NB4 (cell line): ENCODE measurements around the gene TNFSF10.
A peak's percentile ranks its signal among the peaks of the same experiment; 100 is the strongest.

Source experiments
- DNase-seq: peaks from one replicate; pipeline ENCODE4 v3.0.0; 2010; ENCODE audit warnings: low read depth
- H3K4me3 ChIP-seq: one replicate; pipeline ENCODE4 v1.5.1; 2011; ENCODE audit warnings: mild to moderate bottlenecking, low read depth, low read length, moderate library complexity
- MYC ChIP-seq: IDR thresholded peaks from 2 replicates; pipeline ENCODE4 v1.6.1; 2011; ENCODE audit warnings: low read depth, low read length
- POLR2A ChIP-seq: IDR thresholded peaks from 2 replicates; pipeline ENCODE4 v1.6.1; 2011; ENCODE audit warnings: mild to moderate bottlenecking; ENCODE audit not compliant: insufficient read length; ENCODE audit errors: extremely low read depth
- TF ChIP-seq, protein P1 (sequence below): IDR thresholded peaks from 2 replicates; pipeline ENCODE4 v1.6.1; 2011; ENCODE audit warnings: low read depth, low read length
- TF ChIP-seq, protein P2 (sequence below): IDR thresholded peaks from one replicate; pipeline ENCODE4 v1.5.1; 2012; ENCODE audit warnings: low read depth, low read length

Gene TNFSF10

DNA sequence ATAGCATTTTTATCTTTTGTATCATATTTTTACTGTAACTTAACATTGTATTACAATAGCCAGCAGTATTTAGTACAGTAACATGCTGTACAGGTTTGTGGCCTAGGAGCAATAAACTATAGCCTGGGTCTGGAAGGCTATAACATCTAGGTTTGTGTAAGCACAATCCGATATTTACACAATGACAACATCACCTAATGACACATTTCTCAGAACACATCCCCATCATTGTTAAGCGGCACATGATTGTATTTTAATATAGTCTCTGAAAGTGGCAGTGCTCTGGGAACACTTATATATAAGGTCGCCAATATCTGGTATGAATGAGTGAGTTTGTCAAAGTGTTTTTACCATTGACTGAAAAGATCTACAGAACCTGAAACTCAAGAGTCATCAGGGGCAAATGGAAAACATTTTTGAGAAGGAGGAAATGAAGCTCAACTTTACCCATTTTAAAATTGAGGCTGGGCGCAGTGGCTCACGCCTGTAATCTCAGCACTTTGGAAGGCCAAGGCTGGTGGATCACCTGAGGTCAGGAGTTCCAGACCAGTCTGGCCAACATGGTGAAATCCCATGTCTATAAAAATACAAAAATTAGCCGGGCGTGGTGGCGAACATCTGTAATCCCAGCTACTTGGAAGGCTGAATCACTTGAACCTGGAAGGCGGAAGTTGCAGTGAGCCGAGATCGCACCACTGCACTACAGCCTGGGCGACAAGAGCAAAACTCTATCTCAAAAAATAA is 38.8 kb upstream of the TNFSF10 start:
- H3K4me3 ChIP-seq, result no peak overlapping the region
- no peak for DNase-seq
- TF ChIP-seq, protein P1, sequence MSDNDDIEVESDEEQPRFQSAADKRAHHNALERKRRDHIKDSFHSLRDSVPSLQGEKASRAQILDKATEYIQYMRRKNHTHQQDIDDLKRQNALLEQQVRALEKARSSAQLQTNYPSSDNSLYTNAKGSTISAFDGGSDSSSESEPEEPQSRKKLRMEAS, result no peak
- TF ChIP-seq POLR2A (no peak), MYC (no peak)
- TF ChIP-seq, protein P2, sequence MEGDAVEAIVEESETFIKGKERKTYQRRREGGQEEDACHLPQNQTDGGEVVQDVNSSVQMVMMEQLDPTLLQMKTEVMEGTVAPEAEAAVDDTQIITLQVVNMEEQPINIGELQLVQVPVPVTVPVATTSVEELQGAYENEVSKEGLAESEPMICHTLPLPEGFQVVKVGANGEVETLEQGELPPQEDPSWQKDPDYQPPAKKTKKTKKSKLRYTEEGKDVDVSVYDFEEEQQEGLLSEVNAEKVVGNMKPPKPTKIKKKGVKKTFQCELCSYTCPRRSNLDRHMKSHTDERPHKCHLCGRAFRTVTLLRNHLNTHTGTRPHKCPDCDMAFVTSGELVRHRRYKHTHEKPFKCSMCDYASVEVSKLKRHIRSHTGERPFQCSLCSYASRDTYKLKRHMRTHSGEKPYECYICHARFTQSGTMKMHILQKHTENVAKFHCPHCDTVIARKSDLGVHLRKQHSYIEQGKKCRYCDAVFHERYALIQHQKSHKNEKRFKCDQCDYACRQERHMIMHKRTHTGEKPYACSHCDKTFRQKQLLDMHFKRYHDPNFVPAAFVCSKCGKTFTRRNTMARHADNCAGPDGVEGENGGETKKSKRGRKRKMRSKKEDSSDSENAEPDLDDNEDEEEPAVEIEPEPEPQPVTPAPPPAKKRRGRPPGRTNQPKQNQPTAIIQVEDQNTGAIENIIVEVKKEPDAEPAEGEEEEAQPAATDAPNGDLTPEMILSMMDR, result no peak

DNA sequence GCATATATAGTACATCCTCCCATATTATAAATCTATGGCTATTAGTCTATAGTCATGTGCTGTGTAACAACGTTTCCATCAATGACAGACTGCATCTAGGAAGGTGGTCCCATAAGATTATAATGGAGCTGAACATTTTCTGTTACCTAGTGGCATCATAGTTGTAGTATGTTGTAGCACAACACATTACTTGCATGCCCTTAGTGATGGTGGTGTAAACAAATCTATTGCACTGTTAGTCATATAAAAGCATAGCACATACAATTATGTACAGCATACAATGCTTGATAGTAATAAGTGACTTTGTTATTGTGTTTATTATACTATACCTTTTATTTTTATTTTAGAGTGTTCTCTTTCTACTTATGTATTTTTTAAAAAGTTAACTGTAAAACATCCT is 37.4 kb upstream of the TNFSF10 start:
- no peak for DNase-seq
- TF ChIP-seq, protein P1, result no peak
- TF ChIP-seq MYC (no peak), POLR2A (no peak)
- TF ChIP-seq, protein P2, result no peak
- H3K4me3 ChIP-seq, result no peak overlapping the region

DNA sequence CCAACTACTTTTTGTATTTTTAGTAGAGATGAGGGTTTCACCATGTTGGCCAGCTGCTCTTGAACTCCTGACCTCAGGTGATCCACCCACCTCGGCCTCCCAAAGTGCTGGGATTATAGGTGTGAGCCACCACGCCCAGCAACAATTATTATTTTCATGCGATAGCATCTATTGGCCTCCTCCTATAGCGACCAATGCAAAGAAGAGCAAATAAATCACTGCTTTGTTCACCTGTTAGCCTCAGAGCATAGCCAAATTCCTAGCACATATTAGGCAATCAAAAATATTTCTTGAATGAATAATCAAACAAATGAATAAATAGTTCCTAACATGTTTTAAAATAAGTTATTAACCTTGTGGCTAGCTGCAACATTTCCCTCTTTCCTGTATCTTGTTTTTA is 36.8 kb upstream of the TNFSF10 start:
- TF ChIP-seq MYC (no peak), POLR2A (no peak)
- TF ChIP-seq, protein P1, result no peak
- TF ChIP-seq, protein P2, result no peak
- DNase-seq, result no peak
- no peak overlapping the region for H3K4me3 ChIP-seq

DNA sequence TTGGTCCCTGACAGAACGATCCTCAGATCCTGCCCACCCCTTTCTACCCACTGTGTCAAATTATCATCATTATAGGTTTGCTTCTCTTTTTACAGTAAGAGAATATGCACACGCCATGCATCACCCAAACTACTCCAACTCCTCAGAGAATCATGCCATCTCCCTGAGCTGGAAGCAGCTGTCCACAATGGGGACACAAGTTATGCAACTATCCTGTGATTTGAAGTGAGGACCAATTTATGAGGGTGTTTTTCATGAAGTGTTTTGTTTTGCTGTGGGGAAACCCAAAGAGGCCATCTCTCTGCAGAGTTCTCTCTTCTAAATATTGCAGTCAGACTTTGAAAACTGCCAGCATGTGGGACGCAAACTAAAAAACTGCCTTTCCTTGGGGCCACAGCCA is 35.8 kb upstream of the TNFSF10 start:
- H3K4me3 ChIP-seq, result no peak overlapping the region
- peak; percentile 92 for DNase-seq
- TF ChIP-seq POLR2A, result no peak
- no peak for TF ChIP-seq MYC
- TF ChIP-seq, protein P1, result no peak
- TF ChIP-seq, protein P2, result no peak

DNA sequence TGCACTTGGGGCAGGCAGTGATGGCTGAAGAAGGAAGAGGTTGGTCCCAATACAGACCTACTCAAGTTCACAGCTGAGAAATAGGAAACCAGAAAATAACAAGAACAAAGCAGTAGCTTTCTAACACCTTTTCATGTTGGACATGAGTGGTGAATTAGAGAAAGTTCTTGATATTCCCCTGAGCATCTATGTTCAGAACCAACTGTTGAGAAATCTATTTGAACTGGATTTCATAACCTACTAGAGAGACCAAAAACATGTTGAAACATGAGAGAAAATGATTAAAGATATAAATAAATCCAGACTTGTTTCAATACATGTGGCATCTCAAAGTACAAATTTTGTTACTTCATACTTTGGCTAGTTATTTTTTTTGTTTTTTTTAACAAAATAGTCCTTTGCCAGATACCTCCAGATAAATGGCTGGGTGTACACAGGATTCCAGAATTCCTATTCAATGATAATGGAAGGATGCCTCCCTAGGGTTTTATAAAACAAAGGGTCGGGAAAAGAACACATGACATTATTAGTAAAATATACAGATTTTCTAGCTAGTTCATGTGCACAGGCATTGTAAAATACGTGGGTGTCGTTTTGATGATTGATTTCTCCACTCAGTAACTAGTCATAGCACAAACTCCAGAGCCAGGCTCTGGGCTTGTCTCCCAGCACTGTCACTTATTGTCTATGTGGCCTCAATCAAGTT is 34.4 kb upstream of the TNFSF10 start:
- peak; percentile 38 for DNase-seq
- H3K4me3 ChIP-seq, result no peak overlapping the region
- TF ChIP-seq, protein P2, result no peak
- no peak for TF ChIP-seq MYC
